ENCODE results near the gene CCDC78. TPM values are rescaled to one million over a fixed set of nuclear protein-coding genes. Genes with fewer than 3 reads are reported as not detected.
"Not testable (repeated sequence)": the region's sequence is repeated elsewhere in the genome, so short reads cannot be mapped to it uniquely, and the experiment has no call there.

The CCDC78 gene
- total and polyA plus RNA-seq, 12 donors = 0.21 to 1.7 (median 0.55) TPM; not detected in 1

GRCh38 chr16:693766-694165 lies 32.5 kb downstream of the CCDC78 start:
- H3K4me3 ChIP-seq = no peak overlapping the region
- no peaks in the 10 kb centered on the region for H3K9me3 ChIP-seq
- peaks cover 20 to 75% (median 71%) of the 10 kb centered on the region in 7 donors for H3K27me3 ChIP-seq
- DNase-seq (no peak), ATAC-seq (no peak)
- WGBS, 2 donors = 3% methylated on average over 31 to 36 of the region's 37 CpGs
- no peak for TF ChIP-seq CTCF (IDR thresholded peaks at IDR 0.05)
- peaks cover 15 to 39% (median 33%) of the 10 kb centered on the region in 9 donors for H3K4me1 ChIP-seq
- intact Hi-C loops (cut with DNase I) = no loop called here
- H3K36me3 ChIP-seq = no peaks in the 10 kb centered on the region
- no peak overlapping the region for H3K27ac ChIP-seq

GRCh38 chr16:693364-693763 lies 32.9 kb downstream of the CCDC78 start:
- H3K27me3 ChIP-seq = peaks cover 20 to 72% (median 67%) of the 10 kb centered on the region in 7 donors

GRCh38 chr16:692356-693108 lies 33.7 kb downstream of the CCDC78 start:
- DNase-seq = no peak
- Histone ChIP-seq H3K4me1 (peaks cover 15 to 43% (median 37%) of the 10 kb centered on the region in 9 donors), H3K27me3 (peaks cover 20 to 65% (median 58%) of the 10 kb centered on the region in 7 donors), H3K9me3 (no peaks in the 10 kb centered on the region), H3K27ac (no peak overlapping the region), H3K4me3 (no peak overlapping the region), H3K36me3 (peaks cover 0 to 8% (median 0%) of the 10 kb centered on the region in 9 donors)
- ATAC-seq = no peak
- no peak for TF ChIP-seq CTCF (IDR thresholded peaks at IDR 0.05)
- intact Hi-C loops (cut with DNase I) = no loop called here
- WGBS, 2 donors = 65 to 70% methylated on average over 10 of the region's 10 CpGs

More at GRCh38 chr16:693364-693763, 32.9 kb downstream of the CCDC78 start:
- no peak overlapping the region for H3K27ac ChIP-seq
- DNase-seq (no peak), ATAC-seq (no peak)
- H3K36me3 ChIP-seq = no peaks in the 10 kb centered on the region
- H3K4me1 ChIP-seq = peaks cover 15 to 43% (median 37%) of the 10 kb centered on the region in 9 donors
- no peak overlapping the region for H3K4me3 ChIP-seq
- no peaks in the 10 kb centered on the region for H3K9me3 ChIP-seq
- TF ChIP-seq CTCF (IDR thresholded peaks at IDR 0.05) = no peak
- WGBS, 2 donors = 32 to 40% methylated on average over 21 to 22 of the region's 22 CpGs
- intact Hi-C loops (cut with DNase I) = no loop called here

- H3K4me3 ChIP-seq; ATAC-seq; DNase-seq; H3K27ac ChIP-seq; H3K9me3 ChIP-seq; intact Hi-C loops (cut with DNase I): not testable (repeated sequence)
- Histone ChIP-seq H3K4me1 (peaks cover 15 to 43% (median 37%) of the 10 kb centered on the region in 9 donors), H3K27me3 (peaks cover 20 to 52% (median 46%) of the 10 kb centered on the region in 7 donors), H3K36me3 (peaks cover 0 to 21% (median 0%) of the 10 kb centered on the region in 9 donors)
- 89 to 90% methylated on average over 16 of the region's 16 CpGs for whole genome bisulfite sequencing, 2 donors
Observed at GRCh38 chr16:691242-691641, 35.0 kb downstream of the CCDC78 start.

Data from heart right ventricle (tissue), 16 donors.